GM12891 (cell line): ENCODE measurements around the gene FKBP9.

Experiments used
- PAX5 ChIP-seq: IDR thresholded peaks from 2 replicates; pipeline ENCODE4 v1.6.1; 2011; ENCODE audit warnings: low read length, moderate library complexity, mild to moderate bottlenecking; ENCODE audit not compliant: insufficient read depth, severe bottlenecking
- POLR2A ChIP-seq: IDR thresholded peaks from 2 replicates; pipeline ENCODE4 v1.6.1; 2011; ENCODE audit warnings: low read depth, low read length, control low read depth
- POLR2AphosphoS5 ChIP-seq: IDR thresholded peaks from 2 replicates; pipeline ENCODE4 v1.6.1; 2011; ENCODE audit warnings: low read depth, low read length, control low read depth
- POU2F2 ChIP-seq: IDR thresholded peaks from 2 replicates; pipeline ENCODE4 v1.6.1; 2011; ENCODE audit warnings: low read depth, mild to moderate bottlenecking, control low read depth, low read length, moderate library complexity
- SPI1 ChIP-seq: IDR thresholded peaks from 2 replicates; pipeline ENCODE4 v1.6.1; 2011; ENCODE audit warnings: low read depth, low read length, control low read depth
- TAF1 ChIP-seq: IDR thresholded peaks from 2 replicates; pipeline ENCODE4 v1.6.1; 2011; ENCODE audit warnings: low read depth, low read length, control low read depth

- TF ChIP-seq TAF1 (no peak), POLR2A (no peak), POLR2AphosphoS5 (no peak), SPI1 (no peak), PAX5 (no peak), POU2F2 (no peak)
These were observed 41.2 kb upstream of the FKBP9 start for GRCh38 chr7:32916006-32916405.
